KOPT-K1 (cell line): Measurements from ENCODE around the gene ARHGAP6.
"Not testable (repeated sequence)": the region's sequence is repeated elsewhere in the genome, so short reads cannot be mapped to it uniquely, and the experiment has no call there.

ENCODE experiments used
- H3K27ac ChIP-seq: fragments of 200-600 bp; sonication (generic); 2 replicates; pipeline ENCODE4 v1.5.1; 2016; ENCODE audit warnings: antibody characterized with exemption, mild to moderate bottlenecking, low read depth, low read length; ENCODE audit not compliant: poor library complexity, severe bottlenecking
- H3K36me3 ChIP-seq: fragments of 200-600 bp; sonication (generic); 2 replicates; pipeline ENCODE4 v1.5.1; 2017; ENCODE audit warnings: antibody characterized with exemption, mild to moderate bottlenecking, low read length, moderate library complexity; ENCODE audit not compliant: insufficient read depth
- H3K9me3 ChIP-seq: fragments of 200-600 bp; sonication (generic); 2 replicates; pipeline ENCODE4 v1.5.1; 2017; ENCODE audit warnings: antibody characterized with exemption, low read length, mild to moderate bottlenecking; ENCODE audit not compliant: insufficient read depth, poor library complexity, severe bottlenecking

ARHGAP6 gene

DNA sequence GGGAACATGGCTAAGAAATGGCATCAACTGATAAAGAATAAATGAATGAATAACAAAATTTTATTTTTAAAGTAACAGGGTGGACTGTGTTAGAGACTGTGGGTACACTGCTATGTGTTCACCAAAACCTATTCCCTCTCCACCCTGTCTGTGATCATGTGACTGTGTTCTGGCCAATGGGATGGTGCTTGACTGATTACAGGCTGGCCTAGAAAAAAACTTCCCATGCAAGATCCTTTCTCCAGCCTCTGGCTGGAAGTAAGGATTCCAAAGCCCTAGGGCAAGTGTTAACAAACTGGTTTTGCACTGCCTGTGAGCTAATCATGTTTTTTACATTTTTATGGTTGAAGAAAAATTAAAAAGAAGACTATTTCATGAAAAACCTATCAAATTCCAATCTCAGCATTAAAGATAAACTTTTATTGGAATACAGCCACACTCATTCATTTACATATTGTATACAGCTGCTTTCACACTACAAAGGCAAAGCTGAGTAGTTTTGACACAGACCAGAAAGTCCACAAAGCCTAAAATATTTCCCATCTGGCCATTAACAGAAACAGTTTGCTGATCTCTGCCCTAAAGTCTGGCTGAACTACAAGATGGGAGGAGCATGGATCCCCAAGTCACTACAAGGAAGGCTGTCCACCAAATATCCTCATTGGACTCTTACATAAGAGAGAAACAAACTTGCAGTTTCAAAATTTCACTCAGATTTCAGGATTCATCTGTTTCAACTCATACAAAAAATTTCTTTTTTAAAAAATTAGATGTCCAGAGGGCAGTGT, 133.2 kb downstream of the ARHGAP6 start:
- no peaks in the 10 kb centered on the region for H3K9me3 ChIP-seq

GRCh38 chrX:11531226-11531625, 134.5 kb downstream of the ARHGAP6 start:
- Histone ChIP-seq H3K36me3 (no peaks in the 10 kb centered on the region), H3K9me3 (no peaks in the 10 kb centered on the region), H3K27ac (no peak overlapping the region)

More for the DNA sequence above, 133.2 kb downstream of the ARHGAP6 start:
- H3K27ac ChIP-seq, result no peak overlapping the region
- no peaks in the 10 kb centered on the region for H3K36me3 ChIP-seq

GRCh38 chrX:11530621-11531020, 135.1 kb downstream of the ARHGAP6 start:
- no peak overlapping the region for H3K27ac ChIP-seq
- H3K36me3 ChIP-seq, result no peaks in the 10 kb centered on the region
- no peaks in the 10 kb centered on the region for H3K9me3 ChIP-seq

GRCh38 chrX:11528623-11529022, 137.1 kb downstream of the ARHGAP6 start:
- Histone ChIP-seq H3K36me3 (no peaks in the 10 kb centered on the region), H3K9me3 (no peaks in the 10 kb centered on the region), H3K27ac (no peak overlapping the region)

DNA sequence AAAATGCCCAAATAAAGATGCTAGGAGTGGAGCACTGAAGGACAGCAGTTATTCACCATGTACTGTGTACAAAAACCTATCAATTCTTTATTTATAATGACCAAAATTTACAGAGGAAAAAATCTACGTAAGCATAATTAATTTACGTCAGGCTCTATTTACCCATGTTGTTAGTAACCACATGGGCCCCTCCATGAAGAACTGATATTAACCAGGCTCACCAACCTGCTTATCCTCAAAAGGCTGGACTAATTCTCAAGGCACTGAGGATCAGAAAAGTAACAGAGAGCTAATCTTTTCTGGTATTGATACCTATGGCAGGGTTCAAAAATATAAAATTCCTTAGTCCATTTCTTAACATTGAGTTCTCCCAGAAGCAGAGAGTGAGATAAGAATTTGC, 140.0 kb downstream of the ARHGAP6 start:
- Histone ChIP-seq H3K36me3 (no peaks in the 10 kb centered on the region), H3K9me3 (no peaks in the 10 kb centered on the region), H3K27ac (no peak overlapping the region)

- H3K9me3 ChIP-seq, H3K36me3 ChIP-seq, H3K27ac ChIP-seq: not testable (repeated sequence)
Measured at GRCh38 chrX:11519234-11519633, 146.5 kb downstream of the ARHGAP6 start.

DNA sequence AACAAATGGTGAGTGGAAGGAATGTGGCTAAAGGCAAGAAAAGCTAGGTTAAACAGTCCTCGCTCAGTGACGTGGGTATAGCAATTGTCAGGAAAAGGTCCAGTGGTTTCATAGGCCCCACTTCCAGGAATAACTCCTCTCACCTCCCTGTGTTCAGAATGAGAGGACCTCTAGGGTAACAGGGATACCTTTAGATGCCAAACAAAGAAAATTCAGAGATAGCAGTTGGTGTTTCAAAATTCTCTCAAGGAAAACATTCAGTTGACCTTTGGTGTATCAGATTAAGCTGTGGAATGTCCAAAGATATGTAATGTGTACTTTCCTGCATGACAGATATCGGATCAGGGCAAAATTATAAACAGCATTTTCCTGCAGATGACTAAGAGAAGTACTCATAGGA, 155.9 kb downstream of the ARHGAP6 start:
- H3K9me3 ChIP-seq, result no peaks in the 10 kb centered on the region
- H3K27ac ChIP-seq, result no peak overlapping the region
- H3K36me3 ChIP-seq, result no peaks in the 10 kb centered on the region

DNA sequence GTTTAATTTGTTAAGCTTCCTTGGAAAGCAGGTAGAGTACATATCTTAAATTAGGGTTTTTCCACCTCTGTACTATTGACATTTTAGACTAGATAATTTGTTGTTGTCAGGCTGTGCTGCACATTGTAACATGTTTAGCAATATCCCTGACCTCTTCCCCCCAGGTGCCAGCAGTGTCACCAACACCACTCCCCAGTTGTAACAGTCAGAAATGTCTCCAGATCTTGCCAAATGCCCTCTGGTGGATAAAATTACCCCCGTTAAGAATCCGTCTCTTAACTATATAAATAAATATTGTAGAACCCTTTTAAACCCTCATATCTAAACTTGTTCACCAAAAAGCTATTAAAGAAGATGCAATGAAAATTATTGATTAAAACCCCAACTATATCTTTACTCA, 161.5 kb downstream of the ARHGAP6 start:
- Histone ChIP-seq H3K27ac (no peak overlapping the region), H3K9me3 (no peaks in the 10 kb centered on the region), H3K36me3 (no peaks in the 10 kb centered on the region)

DNA sequence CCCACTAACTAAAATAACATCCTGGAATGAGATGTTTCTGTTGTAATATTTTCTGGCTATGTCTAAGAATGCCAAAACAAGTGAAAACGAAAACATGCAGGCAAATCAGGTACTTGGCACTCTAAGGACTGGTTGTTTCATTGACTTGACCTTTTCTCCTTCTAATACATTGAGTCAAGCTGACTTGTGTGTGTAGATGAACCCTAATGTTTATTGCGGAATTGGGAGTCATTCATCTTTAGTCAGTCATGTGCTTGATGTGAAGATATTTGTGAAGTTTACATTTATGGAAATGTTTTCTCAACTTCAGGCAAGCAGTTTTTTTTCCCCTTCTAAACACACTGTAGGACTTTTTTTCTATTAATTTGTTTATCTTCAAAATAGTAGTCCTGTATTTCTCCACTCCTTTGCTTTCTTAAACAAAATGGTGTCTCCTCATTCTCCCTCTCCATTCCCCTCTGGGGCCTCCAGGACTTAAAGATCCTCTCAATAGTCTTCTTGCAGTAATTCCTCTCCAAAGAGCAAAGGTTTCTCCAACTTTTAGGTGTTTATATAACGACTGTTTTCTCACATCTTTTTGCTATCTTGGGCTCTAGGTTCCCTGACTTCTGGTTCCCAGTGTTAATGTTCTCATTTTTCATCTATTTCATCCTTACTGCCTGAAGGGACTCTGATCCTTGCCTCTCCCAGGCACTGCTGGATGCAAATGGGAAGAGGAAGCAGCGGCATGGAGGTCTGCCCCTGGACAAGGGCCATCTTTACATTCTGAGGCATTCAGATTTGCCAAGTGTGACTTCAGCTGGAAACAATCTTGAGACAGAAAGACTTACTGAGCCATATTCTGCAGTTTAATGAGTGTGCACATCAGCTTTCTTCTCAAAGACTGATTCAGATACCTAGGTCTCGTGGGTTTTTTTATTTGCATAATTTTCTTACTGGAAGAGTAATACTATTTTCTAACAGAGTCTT, 166.4 kb downstream of the ARHGAP6 start:
- Histone ChIP-seq H3K27ac (no peak overlapping the region), H3K9me3 (no peaks in the 10 kb centered on the region), H3K36me3 (no peaks in the 10 kb centered on the region)

DNA sequence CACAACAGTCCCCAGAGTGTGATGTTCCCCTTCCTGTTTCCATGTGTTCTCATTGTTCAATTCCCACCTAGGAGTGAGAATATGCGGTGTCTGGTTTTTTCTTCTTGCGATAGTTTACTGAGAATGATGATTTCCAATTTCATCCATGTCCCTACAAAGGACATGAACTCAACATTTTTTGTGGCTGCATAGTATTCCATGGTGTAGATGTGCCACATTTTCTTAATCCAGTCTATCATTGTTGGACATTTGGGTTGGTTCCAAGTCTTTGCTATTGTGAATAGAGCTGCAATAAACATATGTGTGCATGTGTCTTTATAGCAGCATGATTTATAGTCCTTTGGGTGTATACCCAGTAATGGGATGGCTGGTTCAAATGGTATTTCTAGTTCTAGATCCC, 174.3 kb downstream of the ARHGAP6 start:
- H3K36me3 ChIP-seq, H3K9me3 ChIP-seq, H3K27ac ChIP-seq: not testable (repeated sequence)

- Histone ChIP-seq H3K9me3 (no peaks in the 10 kb centered on the region), H3K27ac (no peak overlapping the region), H3K36me3 (no peaks in the 10 kb centered on the region)
Measured at GRCh38 chrX:11484290-11484689, 181.4 kb downstream of the ARHGAP6 start.

DNA sequence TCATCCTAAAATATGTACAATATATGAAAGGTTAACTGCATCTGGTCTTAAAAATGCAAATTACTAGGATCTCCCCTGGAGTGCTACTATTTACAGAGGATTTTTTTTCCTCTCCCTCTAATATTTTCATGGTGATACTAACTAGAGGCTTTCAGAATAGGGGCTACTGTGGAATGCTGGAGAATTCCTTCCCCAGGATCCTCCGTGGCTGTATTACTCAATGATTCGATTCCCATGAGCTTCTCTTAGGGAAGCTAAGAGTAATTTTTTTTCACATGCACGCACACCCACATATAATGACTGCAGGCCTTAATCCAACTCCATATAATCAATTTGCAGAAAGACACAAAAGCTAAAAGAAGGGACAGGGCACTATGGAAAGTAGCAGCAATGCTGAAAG, 184.7 kb downstream of the ARHGAP6 start:
- no peaks in the 10 kb centered on the region for H3K36me3 ChIP-seq
- no peak overlapping the region for H3K27ac ChIP-seq
- no peaks in the 10 kb centered on the region for H3K9me3 ChIP-seq

DNA sequence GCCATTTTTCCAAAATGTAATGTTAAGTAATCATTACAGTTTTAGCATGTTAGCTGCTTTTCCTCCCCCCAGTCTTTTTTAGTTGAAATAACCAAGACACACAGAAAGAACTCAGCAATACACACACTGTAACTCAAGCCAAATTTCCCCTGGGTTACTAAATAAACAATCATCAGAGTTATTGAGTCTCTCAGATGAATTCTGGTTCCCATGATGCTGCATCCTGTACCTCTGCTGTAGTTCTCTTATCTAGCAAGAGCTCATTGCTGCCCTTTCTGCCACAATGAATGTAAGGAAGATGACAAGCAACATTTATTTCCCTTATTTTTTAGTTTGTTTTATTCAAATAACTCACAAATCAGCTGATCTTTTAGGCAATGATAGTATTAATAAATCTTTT, 185.1 kb downstream of the ARHGAP6 start:
- Histone ChIP-seq H3K36me3 (no peaks in the 10 kb centered on the region), H3K27ac (no peak overlapping the region), H3K9me3 (no peaks in the 10 kb centered on the region)

DNA sequence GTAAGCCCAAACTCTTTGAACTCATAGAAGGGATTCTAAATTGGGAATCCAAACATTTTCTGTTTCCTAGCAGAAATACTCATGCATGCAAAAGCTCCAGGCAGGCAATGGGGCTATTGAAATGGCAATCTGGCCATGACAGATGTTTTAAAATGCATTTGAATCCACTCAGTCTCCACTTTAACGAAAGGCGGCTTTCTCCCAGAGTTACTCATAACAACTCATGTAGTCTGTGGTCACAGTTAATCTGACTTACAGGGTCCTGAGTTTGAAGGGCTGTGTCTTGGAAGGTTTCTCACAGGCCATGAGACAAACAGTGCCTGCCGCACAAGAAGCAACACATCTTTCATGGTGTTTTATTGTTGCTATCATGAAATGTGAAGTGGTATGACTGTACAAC, 186.8 kb downstream of the ARHGAP6 start:
- Histone ChIP-seq H3K27ac (no peak overlapping the region), H3K36me3 (no peaks in the 10 kb centered on the region), H3K9me3 (no peaks in the 10 kb centered on the region)

GRCh38 chrX:11478026-11478425, 187.7 kb downstream of the ARHGAP6 start:
- Histone ChIP-seq H3K9me3 (no peaks in the 10 kb centered on the region), H3K36me3 (no peaks in the 10 kb centered on the region), H3K27ac (no peak overlapping the region)
